Renal cortex interstitium (tissue), 11 donors: ENCODE measurements around the gene PDIA4. TPM values are rescaled to one million over a fixed set of nuclear protein-coding genes. Genes with fewer than 3 reads are reported as not detected.
"Not testable (repeated sequence)": the region's sequence is repeated elsewhere in the genome, so short reads cannot be mapped to it uniquely, and the experiment has no call there.

ENCODE experiments used
- DNase-seq, 11 donors: peaks; one replicate each; pipeline ENCODE4 v3.0.0-alpha.2; 2013; ENCODE audit warnings: low read depth in 9 of 11, low spot score in 4 of 11; ENCODE audit errors: extremely low read depth in 1 of 11
- polyA plus RNA-seq, 3 donors: library from polyadenylated mRNA; unstranded; fragments of 120-200 nt; gene quantifications; one replicate each; pipeline ENCODE4 v1.2.1, GENCODE V29; 2013; ENCODE audit not compliant: insufficient read length in 3 of 3

Gene PDIA4
- polyA plus RNA-seq, 3 donors: 180 to 196 (median 193) TPM

GRCh38 chr7:149053384-149053783 lies 25.1 kb upstream of the PDIA4 start:
- DNase-seq: no peak

- no peak for DNase-seq
These were observed 22.6 kb upstream of the PDIA4 start for GRCh38 chr7:149050941-149051340.

GRCh38 chr7:149048805-149049204 lies 20.5 kb upstream of the PDIA4 start:
- no peak for DNase-seq

DNA sequence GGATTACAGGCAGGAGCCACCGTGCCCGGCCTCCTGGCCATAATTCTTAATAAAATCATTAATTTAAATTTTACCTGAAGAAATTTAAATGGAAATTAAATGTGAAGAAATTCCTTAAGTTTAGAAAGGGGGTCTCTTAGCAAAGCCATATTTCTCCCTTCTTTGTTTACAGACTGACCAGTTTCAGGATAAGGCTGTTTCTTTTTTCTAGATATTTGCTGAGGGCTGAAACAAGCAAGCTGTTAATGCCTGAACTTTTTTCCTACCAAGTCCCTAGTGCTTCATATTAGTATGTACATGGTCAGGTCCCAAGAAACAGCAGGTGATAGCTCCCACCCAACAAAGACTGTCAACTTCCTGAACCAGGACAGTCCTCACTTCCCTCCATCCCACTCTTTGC lies 18.1 kb upstream of the PDIA4 start:
- DNase-seq: no peak

DNA sequence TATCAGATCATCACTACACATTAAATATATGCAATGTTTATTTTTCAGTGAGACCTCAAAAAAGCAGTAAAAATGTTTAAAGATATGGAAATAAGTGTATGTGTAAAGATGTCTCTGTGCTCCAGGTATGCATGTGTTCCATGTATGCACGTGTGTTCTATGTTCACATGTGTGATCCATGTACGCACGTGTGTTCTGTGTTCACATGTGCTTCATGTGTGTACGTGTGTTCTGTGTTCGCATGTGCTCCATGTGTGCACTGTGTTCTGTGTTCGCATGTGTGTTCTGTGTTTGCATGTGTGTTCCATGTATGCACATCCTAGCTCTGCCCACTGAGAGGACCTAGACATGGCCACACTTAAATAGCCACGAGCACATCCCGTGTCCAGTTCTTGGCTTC lies 15.6 kb upstream of the PDIA4 start:
- DNase-seq: no peak

GRCh38 chr7:149041350-149041749 lies 13.0 kb upstream of the PDIA4 start:
- DNase-seq: no peak

DNA sequence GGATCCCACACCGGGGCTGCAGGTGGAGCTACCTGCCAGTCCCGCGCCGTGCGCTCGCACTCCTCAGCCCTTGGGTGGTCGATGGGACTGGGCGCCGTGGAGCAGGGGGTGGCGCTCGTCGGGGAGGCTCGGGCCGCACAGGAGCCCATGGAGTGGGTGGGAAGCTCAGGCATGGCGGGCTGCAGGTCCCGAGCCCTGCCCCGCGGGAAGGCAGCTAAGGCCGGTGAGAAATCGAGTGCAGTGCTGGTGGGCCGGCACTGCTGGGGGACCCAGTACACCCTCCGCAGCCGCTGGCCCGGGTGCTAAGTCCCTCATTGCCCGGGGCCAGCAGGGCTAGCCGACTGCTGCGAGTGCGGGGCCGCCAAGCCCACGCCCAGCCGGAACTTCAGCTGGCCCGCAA lies 10.3 kb upstream of the PDIA4 start:
- not testable (repeated sequence) for DNase-seq

DNA sequence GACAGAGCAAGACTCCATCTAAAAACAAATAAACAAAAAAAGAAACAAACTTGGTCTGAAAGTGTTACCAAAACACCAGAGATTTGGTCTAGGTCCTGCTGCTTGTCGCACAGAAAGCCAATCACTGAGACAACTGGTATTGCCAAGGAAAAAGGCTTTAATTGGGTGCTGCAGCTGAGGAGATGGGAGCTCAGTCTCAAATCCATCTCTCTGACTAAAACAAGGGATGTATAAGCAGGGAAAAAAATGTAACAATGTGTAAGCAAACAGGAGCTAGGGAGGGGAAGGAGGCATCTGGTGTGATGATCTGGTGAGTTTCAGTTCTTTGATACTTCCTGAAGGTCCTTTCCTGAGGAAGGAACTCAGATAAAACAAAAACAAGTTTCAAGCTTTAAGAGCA lies 8.4 kb upstream of the PDIA4 start:
- DNase-seq: no peak

DNA sequence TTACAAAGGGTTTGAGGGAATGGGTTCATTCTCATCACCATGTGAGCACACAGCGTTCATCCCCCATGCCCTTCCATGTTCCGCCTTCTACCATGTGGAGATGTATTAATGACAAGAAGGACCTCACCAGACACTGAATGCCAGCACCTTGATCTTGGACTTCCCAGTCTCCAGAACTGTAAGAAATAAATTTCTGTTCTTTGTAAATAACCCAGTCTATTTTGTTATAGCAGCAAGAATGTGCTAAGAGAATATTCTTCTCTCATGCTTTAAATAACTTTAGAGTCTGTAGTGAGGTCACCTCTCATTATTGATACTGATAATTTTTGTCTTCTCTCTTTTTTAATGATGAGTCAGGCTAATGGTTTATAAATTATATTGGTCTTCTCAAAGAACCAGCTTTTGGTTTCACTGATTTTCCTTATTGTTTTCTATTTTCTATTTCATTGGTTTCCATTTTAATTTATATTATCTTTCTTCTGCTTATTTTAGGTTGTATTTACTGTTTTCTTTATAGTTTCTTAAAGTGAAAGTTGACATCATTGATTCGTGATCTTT lies 3.1 kb upstream of the PDIA4 start:
- no peak for DNase-seq

- not testable (repeated sequence) for DNase-seq
These were observed 2.1 kb upstream of the PDIA4 start for GRCh38 chr7:149030439-149030838.

DNA sequence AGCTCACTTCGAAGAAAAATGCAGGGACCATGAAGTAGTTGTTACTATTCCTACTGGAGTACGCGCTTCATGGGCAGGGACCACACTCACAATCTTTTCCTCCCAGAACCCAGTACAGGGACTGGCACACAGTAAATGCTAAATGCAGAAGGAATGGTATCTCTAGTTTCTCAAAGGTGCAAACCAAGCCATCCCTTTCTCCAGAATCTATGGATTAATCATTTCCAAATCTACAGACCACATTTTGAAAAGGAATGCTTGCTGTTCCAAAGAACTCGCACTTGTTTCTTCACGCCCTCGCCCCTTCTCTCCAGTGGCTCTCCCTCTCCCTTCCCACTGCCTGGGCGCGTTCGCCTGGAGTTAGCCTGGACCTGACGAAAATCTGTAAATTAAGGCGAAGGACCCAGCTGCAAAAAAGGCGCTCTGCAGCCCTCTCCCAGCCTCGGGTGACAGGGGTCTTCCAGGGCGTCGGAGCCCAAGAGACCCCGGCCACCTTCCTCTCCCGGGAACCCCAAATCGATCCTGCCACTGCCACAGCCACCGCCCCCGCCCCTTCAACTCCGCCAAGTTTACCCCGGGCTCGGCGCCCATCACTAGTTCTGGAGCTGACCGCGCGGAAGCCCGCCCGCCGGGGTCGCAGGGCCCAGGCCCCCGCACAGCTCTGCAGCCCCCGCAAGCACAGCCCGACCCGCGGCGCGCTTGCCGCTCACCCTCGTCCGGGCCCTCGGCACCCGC lies 527 bp downstream of the PDIA4 start:
- DNase-seq: no peak

DNA sequence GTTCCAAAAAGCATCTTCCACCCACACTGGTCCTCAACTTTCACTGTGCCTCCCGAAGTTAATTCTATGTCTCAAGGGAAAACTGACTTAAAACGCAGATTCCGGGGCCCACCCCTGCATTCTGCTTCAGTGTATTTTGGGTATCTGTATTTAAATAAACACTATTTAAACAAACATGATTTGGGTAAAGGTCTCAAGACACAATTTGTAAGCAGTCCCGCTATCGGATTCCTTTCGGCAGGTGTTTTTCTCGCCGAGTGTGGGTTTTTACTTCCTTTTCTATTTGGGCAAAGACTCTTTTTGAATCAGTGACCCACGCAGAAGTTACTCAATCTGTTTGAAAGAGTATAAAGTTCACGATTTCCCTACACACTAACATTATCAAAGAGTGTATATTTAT lies 1.2 kb downstream of the PDIA4 start:
- no peak for DNase-seq

DNA sequence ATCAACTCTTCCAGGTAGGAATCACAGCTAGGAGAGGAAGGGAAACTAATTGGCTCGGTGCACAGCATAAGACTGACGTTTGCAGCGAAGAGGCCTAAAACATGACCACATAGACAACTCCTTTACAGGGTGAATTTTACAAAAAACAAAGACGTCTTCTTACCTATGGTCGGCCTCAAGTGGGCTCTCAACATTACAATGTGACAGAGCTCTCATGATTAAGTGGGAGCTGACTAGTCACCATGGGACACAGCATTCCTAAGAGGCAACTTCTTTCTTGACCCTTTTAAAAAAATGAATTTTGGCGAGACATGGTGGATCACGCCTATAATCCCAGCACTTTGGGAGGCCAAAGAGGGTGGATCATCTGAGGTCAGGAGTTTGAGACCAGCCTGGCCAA lies 4.6 kb downstream of the PDIA4 start:
- no peak for DNase-seq

DNA sequence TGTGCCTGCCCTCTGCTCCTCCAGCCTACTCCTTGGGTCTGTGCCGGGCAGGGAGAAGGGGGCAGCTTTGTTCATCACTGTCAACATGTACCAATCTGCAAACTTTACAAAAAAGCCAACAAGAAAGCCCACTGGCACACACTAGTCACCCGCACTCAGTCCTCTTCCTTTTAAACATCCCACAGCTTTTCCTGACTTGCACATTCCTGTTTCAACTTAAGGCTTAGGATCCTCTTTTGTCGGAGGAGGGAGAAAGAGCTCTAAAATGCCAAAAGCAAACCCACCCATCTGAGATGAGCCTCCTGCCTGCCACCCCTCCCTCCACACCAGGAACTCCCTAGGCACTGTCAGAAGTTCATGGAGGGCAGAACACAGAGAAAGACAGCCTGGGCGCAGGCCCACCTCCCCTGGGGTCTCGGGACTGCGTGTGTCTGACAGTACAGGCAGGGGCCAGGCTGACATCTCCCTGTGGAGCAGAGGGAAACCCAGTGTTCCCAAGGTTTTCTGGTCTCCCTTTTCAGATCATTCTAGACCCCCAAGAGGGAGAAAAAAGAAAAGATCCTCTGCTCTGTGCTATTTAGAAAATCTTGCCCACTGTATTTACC lies 5.4 kb downstream of the PDIA4 start:
- no peak for DNase-seq

GRCh38 chr7:149021725-149022062 lies 6.6 kb downstream of the PDIA4 start:
- no peak for DNase-seq

DNA sequence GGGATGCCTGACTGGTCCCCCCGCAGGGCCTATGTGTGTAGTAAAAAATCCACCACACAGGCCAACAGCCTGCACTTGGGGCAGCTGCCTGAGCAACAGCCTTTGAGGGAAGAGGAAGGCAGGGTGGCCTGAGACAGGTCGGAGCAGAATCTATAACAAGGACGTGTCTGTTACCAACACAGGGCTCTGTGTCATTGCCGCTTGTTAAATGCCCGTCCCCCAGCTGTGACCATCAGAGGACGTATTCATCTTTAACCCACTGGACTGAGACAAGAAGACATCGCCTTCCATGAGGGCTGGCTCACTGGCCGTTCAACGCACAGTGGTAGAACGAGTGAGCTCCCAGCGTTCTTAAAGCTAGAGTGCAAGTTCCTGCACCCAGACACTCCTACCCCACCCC lies 7.8 kb downstream of the PDIA4 start:
- DNase-seq: no peak

DNA sequence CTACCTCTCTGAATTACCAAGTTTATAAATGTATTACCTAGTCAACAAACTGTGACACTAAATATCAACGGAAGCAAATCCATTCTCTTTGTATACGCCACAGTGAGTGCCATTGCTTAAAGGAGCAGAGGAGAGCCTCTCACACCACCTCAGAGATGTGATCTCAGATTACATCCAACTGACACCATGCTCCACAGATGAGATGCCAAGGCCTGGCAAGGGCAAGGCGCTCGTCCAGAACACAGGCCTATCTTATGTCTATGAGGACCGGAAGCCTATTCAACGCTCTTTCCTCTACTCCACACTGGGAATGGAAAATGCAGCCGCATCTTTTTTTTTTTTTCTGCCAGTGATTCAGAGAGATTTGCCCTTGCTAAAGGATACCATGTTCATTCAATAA lies 11.4 kb downstream of the PDIA4 start:
- no peak for DNase-seq

DNA sequence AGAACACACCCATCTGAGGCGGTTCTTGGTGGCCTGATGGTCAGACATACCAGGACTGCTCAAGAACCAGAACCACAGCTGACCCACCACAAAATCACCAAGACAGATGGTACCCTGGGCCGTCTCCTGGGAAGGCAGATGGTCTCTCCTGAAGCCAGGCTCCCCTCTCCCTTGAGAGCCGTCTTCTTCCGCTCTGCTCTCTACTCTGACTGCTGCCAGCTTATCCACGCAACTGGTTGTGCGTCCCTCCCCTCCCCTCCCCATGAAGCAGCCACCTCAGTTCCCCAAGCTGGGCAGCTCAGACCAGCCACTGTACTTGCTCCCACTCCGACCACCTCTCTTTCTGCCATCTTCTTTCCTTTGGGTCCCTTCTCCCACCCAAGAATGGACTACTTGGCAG lies 14.0 kb downstream of the PDIA4 start:
- no peak for DNase-seq

DNA sequence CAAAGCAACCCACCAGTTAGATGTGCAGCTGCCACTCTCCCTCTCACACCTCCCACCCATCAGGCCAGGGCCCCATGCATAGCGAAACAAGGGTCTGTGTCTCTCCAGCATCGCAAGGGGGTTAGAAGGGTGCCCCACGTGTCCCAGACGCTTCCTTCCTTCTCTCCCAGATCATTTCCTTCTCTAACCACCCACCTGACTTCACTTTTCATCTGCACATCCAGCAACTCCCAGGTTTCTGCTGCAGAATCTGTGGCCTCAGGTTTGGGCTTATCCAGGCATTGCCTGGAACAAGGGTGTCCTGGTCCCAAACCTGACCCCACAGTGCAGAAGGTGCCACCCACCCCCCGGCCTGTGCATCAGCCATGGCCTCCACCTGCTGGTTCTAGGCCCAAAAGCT lies 14.4 kb downstream of the PDIA4 start:
- no peak for DNase-seq

DNA sequence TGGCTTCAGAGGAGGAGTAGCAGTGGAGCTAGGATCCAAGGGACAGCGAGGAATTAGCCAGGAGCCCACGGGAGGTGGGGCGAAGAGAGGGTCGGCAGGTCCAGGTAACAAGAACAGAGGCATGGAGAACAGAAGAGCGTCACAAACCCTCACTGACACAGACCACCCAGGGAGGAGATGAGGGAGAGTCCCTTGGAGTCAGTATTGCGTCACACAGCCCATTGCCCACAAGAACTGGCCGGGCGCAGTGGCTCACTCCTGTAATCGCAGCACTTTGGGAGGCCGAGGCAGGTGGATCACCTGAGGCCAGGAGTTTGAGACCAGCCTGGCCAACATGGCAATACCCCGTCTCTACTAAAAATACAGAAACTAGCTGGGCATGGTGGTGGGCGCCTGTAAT lies 15.6 kb downstream of the PDIA4 start:
- not testable (repeated sequence) for DNase-seq

- no peak for DNase-seq
These were observed 16.8 kb downstream of the PDIA4 start for GRCh38 chr7:149011491-149011890.
